ENCODE data around the gene PSME3.
A peak's percentile ranks its signal among the peaks of the same experiment; 100 is the strongest.

Gene PSME3

GRCh38 chr17:42841975-42842685, 8.9 kb downstream of the PSME3 start:
- DNase-seq (ENCODE audit: extremely low spot score), result no peak
- ChIA-PET POLR2A (no interaction called here), CTCF (interaction anchor here (1.1 to 2.7 kb wide), 7 partner anchors 9 to 156 kb away, joined by 3 to 26 read pairs (median 6); partner anchors contain the start of genes BECN1, PSME3 and RPL27)
- TF ChIP-seq CTCF (IDR thresholded peaks at IDR 0.05; ENCODE audit: control extremely low read depth, extremely low read depth, low read depth, missing control alignments), result no peak

- no peak for DNase-seq (ENCODE audit: extremely low spot score)
- CTCF ChIA-PET, result interaction anchor here (0.6 to 2.7 kb wide), 10 partner anchors 10 to 164 kb away, joined by 3 to 26 read pairs (median 4); partner anchors contain the start of genes BECN1, PSME3, PTGES3L and RPL27
- TF ChIP-seq CTCF (IDR thresholded peaks at IDR 0.05; ENCODE audit: control extremely low read depth, extremely low read depth, low read depth, missing control alignments), result peak; percentile 64
- POLR2A ChIA-PET, result no interaction called here
Observed at GRCh38 chr17:42843358-42843934, 10.2 kb downstream of the PSME3 start.

- no peak for DNase-seq (ENCODE audit: extremely low spot score)
- ChIA-PET CTCF (interaction anchor here (1.4 to 3.2 kb wide), 4 partner anchors 9 to 154 kb away, joined by 4 to 26 read pairs (median 12); partner anchors contain the start of genes BECN1, PSME3 and RPL27), POLR2A (no interaction called here)
- no peak for TF ChIP-seq CTCF (IDR thresholded peaks at IDR 0.05; ENCODE audit: control extremely low read depth, extremely low read depth, low read depth, missing control alignments)
Observed at GRCh38 chr17:42844271-42844670, 11.1 kb downstream of the PSME3 start, which contains the start of gene AOC2. Gene AOC2, plus strand, starts transcription at chr17:42844580. Its CDS starts 47 bp downstream, at chr17:42844627.

- no peak for TF ChIP-seq CTCF (IDR thresholded peaks at IDR 0.05; ENCODE audit: control extremely low read depth, extremely low read depth, low read depth, missing control alignments)
Observed at GRCh38 chr17:42844761-42845555, 11.8 kb downstream of the PSME3 start.

GRCh38 chr17:42845556-42845917, 12.3 kb downstream of the PSME3 start:
- ChIA-PET CTCF (interaction anchor here (0.6 to 3.2 kb wide), 6 partner anchors 21 to 152 kb away, joined by 3 to 12 read pairs (median 3); partner anchors contain the start of genes BECN1 and RPL27), POLR2A (interaction anchor here (1.3 kb wide), 1 partner anchor 12 kb away, joined by 3 read pairs; no protein-coding TSS in a partner anchor)
- no peak for TF ChIP-seq CTCF (IDR thresholded peaks at IDR 0.05; ENCODE audit: control extremely low read depth, extremely low read depth, low read depth, missing control alignments)
- no peak for DNase-seq (ENCODE audit: extremely low spot score)

More at GRCh38 chr17:42844761-42845555, 11.8 kb downstream of the PSME3 start:
- DNase-seq (ENCODE audit: extremely low spot score), result no peak
- ChIA-PET POLR2A (interaction anchor here (1.3 kb wide), 1 partner anchor 11 kb away, joined by 3 read pairs; no protein-coding TSS in a partner anchor), CTCF (interaction anchor here (0.6 to 3.2 kb wide), 6 partner anchors 21 to 153 kb away, joined by 3 to 12 read pairs (median 3); partner anchors contain the start of genes BECN1 and RPL27)

All from GM10248 (cell line).